Measurements from ENCODE around the gene ABHD16A. TPM values are rescaled to one million over a fixed set of nuclear protein-coding genes. Genes with fewer than 3 reads are reported as not detected.
A peak's percentile ranks its signal among the peaks of the same experiment; 100 is the strongest.

Gene ABHD16A
- total and polyA plus RNA-seq, 2 of the 13 experiments (the other 11 are each of a cell fraction or from before 2014, with no cell fraction given), result 43.5 to 45.4 TPM

- TF ChIP-seq TCF7 (IDR thresholded peaks at IDR 0.05; ENCODE audit: low read depth) (no peak), RBM39 (IDR thresholded peaks at IDR 0.05; ENCODE audit: low read depth, low read length, poor library complexity, severe bottlenecking) (no peak), HIC2 (CRISPR knock-in tag; IDR thresholded peaks at IDR 0.05; ENCODE audit: low read depth) (no peak; the same call in 1 of the 2 replicates), NR2F6 (IDR thresholded peaks at IDR 0.05) (no peak), NR2F6 (CRISPR knock-in tag; IDR thresholded peaks at IDR 0.05) (peak; percentile 43; the same call in 1 of the 2 replicates), ZSCAN25 (CRISPR knock-in tag; IDR thresholded peaks at IDR 0.05) (peak; percentile 47; the same call in 1 of the 2 replicates), ZFP36L1 (CRISPR knock-in tag; IDR thresholded peaks at IDR 0.05) (no peak), MEIS1 (CRISPR knock-in tag; IDR thresholded peaks at IDR 0.05; ENCODE audit: borderline replicate concordance) (peak; percentile 54), SNAPC2 (CRISPR knock-in tag; IDR thresholded peaks at IDR 0.05) (0 out of 2 replicates have a peak, but pooled peaks have one; percentile 25), TBX2 (CRISPR knock-in tag; IDR thresholded peaks at IDR 0.05; ENCODE audit: borderline replicate concordance) (peak; percentile 46; the same call in 1 of the 2 replicates), GRHL1 (CRISPR knock-in tag; conservative IDR thresholded peaks at IDR 0.05) (no peak), MIER2 (CRISPR knock-in tag; IDR thresholded peaks at IDR 0.05) (no peak), CSRNP1 (CRISPR knock-in tag; IDR thresholded peaks at IDR 0.05) (peak; percentile 83; the same call in 1 of the 2 replicates), ZNF83 (CRISPR knock-in tag; IDR thresholded peaks at IDR 0.05; ENCODE audit: borderline replicate concordance) (no peak), HOXA9 (CRISPR knock-in tag; IDR thresholded peaks at IDR 0.05; ENCODE audit: borderline replicate concordance) (no peak), SATB2 (CRISPR knock-in tag; IDR thresholded peaks at IDR 0.05) (no peak), TP53 (CRISPR knock-in tag; conservative IDR thresholded peaks at IDR 0.05) (no peak), ARID2 (CRISPR knock-in tag; IDR thresholded peaks at IDR 0.05; ENCODE audit: borderline replicate concordance) (0 out of 2 replicates have a peak, but pooled peaks have one; percentile 24), SP4 (CRISPR knock-in tag; IDR thresholded peaks at IDR 0.05) (peak; percentile 70; the same call in 1 of the 2 replicates), NFE2 (CRISPR knock-in tag; IDR thresholded peaks at IDR 0.05) (peak; percentile 75; the same call in 1 of the 2 replicates), ATF3 (CRISPR knock-in tag; IDR thresholded peaks at IDR 0.05) (peak; percentile 91; the same call in 1 of the 2 replicates), KDM5A (IDR thresholded peaks at IDR 0.05; ENCODE audit: borderline replicate concordance, low read length) (no peak), TARDBP (CRISPR knock-in tag; IDR thresholded peaks at IDR 0.05) (peak; percentile 63; the same call in 1 of the 2 replicates), NKX3-1 (CRISPR knock-in tag; IDR thresholded peaks at IDR 0.05) (no peak)
Observed at GRCh38 chr6:31734247-31734820, 31.2 kb upstream of the ABHD16A start (continued).
